ENCODE measurements around the gene PTPRD.
A peak's percentile ranks its signal among the peaks of the same experiment; 100 is the strongest.

The PTPRD gene

GRCh38 chr9:10612641-10613398 is at the start of gene PTPRD:
PTPRD (minus strand) TSS chr9:10613002.
- peak; percentile 40 for DNase-seq

- DNase-seq: no peak
Observed at GRCh38 chr9:10661994-10662393, 49.2 kb upstream of the PTPRD start.

GRCh38 chr9:10661376-10661775 is 48.6 kb upstream of the PTPRD start:
- DNase-seq: no peak

GRCh38 chr9:10651012-10651411 is 38.2 kb upstream of the PTPRD start:
- DNase-seq: no peak

DNA sequence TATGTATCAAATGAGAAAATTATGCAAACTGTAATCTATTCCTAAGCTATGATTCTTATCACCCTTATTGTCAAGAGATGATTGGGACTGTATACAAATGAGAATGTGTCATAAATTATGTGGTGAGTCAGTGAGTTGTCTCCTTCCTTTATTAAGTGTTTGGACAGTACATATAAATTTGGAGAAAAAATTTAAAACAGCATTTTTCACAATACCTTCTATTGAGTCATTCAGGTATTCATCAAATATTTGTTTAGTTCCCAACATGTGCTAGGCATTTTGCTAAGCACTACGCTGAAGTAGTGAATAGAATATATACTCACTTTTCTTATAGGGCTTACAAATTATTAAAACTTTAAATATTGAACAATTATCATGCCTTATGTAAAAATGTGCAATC is 36.3 kb upstream of the PTPRD start:
- DNase-seq: no peak

GRCh38 chr9:10633785-10634184 is 21.0 kb upstream of the PTPRD start:
- no peak for DNase-seq

GRCh38 chr9:10614196-10614800 is 1.5 kb upstream of the PTPRD start:
- no peak for DNase-seq

DNA sequence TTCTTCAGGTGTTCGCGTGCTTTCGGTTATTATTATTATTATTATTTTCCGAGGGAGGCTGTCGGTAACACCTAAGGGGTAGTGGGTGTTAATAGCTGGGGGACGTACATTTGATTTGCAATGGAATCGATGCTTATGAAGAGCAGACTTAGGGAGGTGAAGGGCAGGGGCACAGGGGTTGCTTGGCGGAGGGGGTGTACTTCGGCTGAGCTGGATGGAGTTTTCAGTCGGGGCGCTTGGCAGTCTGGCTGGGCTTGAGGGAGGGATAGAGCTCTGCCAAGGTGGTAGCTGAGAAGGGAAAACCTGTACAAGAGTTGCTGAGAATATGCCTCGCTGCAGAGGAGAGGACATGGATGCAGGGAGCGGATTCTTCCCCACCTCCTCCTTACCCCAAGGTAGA is 617 bp upstream of the PTPRD start:
- DNase-seq: no peak

DNA sequence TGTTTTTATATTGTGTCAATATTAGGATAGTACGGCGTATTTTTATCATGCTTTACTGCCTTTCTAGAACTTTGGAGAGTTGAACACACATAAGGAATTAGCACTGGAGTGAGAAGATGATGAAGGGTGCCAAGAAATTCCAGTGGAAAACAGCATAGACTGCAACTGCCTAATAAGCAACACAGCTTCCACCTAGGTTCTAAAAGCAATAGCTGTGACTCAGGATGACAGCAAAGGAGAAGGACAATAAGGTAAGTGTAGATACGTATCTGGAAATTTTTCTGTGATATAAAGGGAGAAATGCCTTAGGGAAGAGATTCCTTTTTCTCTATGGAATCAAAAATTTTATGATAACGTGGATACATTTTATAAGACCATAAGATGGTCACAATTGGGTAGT is 7.4 kb downstream of the PTPRD start:
- no peak for DNase-seq

- DNase-seq: no peak
Observed at GRCh38 chr9:10604927-10605326, 7.9 kb downstream of the PTPRD start.

DNA sequence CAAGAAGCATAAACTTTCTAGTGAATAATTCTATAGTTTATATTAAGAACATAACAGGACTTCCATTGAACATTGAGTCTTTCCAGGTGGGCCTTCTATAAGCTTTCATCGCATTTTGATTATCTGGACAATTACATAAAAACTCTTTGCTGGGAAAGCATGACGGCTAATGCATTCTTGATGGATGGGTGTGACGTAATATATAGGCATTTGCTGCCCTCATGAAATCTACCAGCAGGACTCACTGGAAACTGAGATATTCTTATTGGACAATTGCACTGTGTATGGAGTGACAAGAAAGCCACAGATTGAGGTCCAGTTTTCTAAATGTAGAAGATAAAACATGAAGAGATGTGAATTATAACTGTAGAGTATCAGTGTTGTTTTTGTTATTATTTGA is 15.0 kb downstream of the PTPRD start:
- DNase-seq: no peak

- no peak for DNase-seq
Observed at GRCh38 chr9:10594482-10594881, 18.3 kb downstream of the PTPRD start.

DNA sequence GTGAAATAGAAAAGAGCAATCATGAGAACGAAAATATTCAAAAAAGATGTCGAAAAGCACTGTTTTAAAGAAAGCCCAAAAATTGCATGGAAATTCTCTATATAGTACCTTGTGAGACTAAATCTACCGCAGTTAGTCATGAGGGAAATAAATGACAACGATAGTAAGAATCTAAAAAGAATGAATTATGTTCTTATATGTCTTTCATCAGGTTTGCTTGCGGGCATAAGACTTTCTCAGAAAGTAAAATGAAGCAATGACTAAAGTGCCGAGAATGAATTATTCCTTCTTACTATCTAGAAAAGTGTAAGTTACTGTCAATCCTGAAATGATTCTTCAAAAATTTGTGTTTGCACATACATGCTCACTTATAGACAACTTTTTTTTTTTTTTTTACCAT is 26.4 kb downstream of the PTPRD start:
- DNase-seq: no peak

- no peak for DNase-seq
Observed at GRCh38 chr9:10571699-10572098, 41.1 kb downstream of the PTPRD start.

- no peak for DNase-seq
Observed at GRCh38 chr9:10566848-10567247, 46.0 kb downstream of the PTPRD start.

DNA sequence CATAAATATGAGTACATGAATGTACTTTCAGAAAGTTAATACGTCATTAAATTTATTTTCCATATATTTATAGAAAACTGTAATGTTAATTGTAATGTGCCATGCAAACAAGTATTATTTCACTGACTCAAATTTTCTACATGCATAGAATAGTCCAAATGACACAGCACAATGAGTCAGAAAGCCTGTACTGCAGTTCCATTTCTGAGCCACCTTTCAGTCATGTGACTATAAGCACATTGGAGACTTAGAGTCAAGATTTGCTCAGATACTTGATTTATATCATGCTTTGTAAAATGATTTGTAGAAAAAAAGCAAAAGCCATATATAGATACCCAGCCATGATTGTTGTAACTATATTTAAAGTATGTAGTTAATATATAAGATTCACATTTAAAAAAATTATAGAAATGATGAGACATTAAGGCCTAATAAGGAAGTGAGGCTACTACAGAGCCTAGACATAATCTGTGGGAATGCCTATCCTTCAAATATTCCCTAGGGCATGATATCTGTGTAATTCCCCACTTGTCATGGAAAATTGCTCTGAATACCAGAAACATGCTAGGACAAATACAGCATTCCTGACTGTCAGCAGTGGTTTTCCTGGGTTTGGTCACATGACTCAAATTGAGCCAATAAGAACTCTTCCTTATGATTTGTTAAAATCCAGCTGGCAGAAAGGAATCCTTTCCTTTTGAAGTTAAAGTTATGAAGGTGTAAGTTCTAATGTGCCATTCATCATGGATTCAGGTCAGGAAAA is 50.0 kb downstream of the PTPRD start:
- DNase-seq: no peak

- DNase-seq: no peak
Observed at GRCh38 chr9:10548348-10548747, 64.5 kb downstream of the PTPRD start.

DNA sequence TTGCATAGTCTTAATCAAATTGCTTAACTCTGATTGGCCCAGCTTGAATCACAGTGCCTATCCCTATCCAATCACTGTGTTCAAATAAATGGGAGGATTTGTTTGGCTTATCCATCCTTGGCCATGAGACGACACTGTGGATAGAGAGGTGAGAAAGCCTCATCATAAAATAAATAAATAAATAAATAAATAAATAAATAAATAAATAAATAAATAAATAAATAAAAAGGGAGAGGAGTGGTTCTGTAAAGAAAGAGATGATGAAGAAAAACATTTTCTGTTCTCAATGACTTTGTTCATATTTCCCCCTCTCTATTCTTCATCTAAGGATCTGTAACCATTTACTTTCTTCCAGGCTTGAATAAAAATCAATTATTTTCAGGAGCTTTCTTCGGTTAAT is 74.7 kb downstream of the PTPRD start:
- no peak for DNase-seq

DNA sequence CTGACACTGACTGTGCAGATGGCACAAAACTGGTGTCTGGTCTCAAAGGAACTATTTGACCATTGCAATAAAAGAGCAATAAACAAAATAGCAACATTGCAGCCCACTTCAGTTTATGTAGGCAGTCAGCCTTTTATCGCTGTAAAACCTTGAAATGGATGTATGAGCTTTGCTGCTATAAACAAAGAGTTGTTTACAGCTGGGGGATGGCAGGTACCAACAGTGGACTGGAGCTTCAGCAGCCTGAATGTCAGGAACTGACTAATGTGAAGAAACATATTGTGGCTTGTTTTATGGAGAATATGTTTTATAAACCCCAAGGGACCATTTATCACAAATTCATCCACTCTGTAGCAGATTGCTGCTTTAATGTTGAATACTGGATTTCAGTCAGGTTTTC is 78.0 kb downstream of the PTPRD start:
- DNase-seq: no peak

DNA sequence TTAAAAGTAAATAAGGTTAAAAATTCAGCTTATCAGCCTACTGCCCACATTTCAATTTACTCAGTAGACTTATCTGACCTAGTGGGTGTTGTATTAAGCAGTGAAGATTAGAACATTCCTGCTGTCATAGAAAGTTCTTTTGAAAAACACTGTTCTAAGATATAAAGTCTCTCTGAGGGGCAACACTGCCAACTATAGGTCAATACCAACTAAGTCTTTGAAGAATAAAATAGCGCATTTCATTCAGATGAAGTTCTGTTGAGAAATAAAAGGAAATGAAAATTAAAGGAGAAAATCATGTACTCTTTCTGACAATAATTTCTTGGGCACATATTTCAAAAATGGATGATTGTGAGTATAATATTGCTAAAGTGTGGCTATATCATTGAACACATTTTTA is 86.8 kb downstream of the PTPRD start:
- DNase-seq: no peak

GRCh38 chr9:10523164-10523563 is 89.6 kb downstream of the PTPRD start:
- DNase-seq: no peak

GRCh38 chr9:10512144-10512543 is 100.7 kb downstream of the PTPRD start:
- DNase-seq: no peak

DNA sequence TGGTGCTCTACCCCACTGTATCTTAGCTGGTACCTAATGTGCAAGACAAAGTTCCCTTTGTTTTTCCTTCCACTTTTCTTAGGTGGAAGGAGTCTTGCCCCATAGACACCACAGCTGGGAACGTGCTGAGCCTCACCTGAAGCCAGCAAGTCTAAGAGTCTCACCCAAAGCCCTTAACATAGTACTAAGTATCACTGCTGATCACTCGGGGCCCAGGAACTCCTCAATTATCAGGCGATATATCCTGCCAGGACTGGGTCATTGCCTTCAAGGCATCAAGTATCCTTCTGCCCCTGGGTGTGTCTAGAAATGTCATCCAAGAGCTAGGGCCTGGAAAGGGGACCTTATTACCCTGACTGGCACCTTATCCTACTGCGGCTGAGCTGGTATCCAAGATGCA is 123.9 kb downstream of the PTPRD start:
- DNase-seq: no peak

GRCh38 chr9:10479172-10479571 is 133.6 kb downstream of the PTPRD start:
- peak; percentile 4 for DNase-seq
